H1 (cell line): ENCODE measurements around the gene LMNA. TPM values are rescaled to one million over a fixed set of nuclear protein-coding genes. Genes with fewer than 3 reads are reported as not detected.

Experiments
- BACH1 ChIP-seq: IDR thresholded peaks from 2 replicates; pipeline ENCODE4 v1.6.1; 2012; ENCODE audit warnings: low read length, improper control_type of control experiment
- BCL11A ChIP-seq, 2 experiments: IDR thresholded peaks; one replicate each; pipeline ENCODE4 v1.6.1; 2011; ENCODE audit warnings: low read depth in 2 of 2, low read length in 2 of 2, mild to moderate bottlenecking in 2 of 2
- CHD7 ChIP-seq: fragments of 300-600 bp; sonication (generic); IDR thresholded peaks from 2 replicates; pipeline ENCODE4 v1.7.1; 2012; ENCODE audit warnings: low read length, moderate library complexity, mild to moderate bottlenecking, inconsistent platforms; ENCODE audit not compliant: insufficient replicate concordance
- E2F6 ChIP-seq: IDR thresholded peaks from 2 replicates; pipeline ENCODE4 v1.6.1; 2012; ENCODE audit warnings: inconsistent platforms
- FOSL1 ChIP-seq: IDR thresholded peaks from 2 replicates; pipeline ENCODE4 v1.6.1; 2011; ENCODE audit warnings: mild to moderate bottlenecking, low read depth, low read length, moderate library complexity; ENCODE audit not compliant: insufficient read depth
- JUN ChIP-seq: IDR thresholded peaks from 2 replicates; pipeline ENCODE4 v1.6.1; 2011; ENCODE audit warnings: low read depth, mild to moderate bottlenecking, improper control_type of control experiment, low read length
- KDM5A ChIP-seq: fragments of 200-600 bp; IDR thresholded peaks from 2 replicates; pipeline ENCODE4 v1.7.1; 2012; ENCODE audit warnings: mild to moderate bottlenecking, low read length, inconsistent platforms, mixed read lengths
- MAX ChIP-seq: IDR thresholded peaks from 2 replicates; pipeline ENCODE4 v1.6.1; 2012; ENCODE audit warnings: inconsistent platforms
- RBBP5 ChIP-seq: IDR thresholded peaks from 2 replicates; pipeline ENCODE4 v1.7.1; 2012; ENCODE audit warnings: low read depth, mild to moderate bottlenecking, inconsistent platforms, low read length, moderate library complexity, borderline replicate concordance
- RFX5 ChIP-seq: IDR thresholded peaks from 2 replicates; pipeline ENCODE4 v1.6.1; 2011; ENCODE audit warnings: low read depth, low read length, improper control_type of control experiment, borderline replicate concordance
- SP4 ChIP-seq: IDR thresholded peaks from 2 replicates; pipeline ENCODE4 v1.6.1; 2012; ENCODE audit warnings: low read length, inconsistent platforms
- TBP ChIP-seq: IDR thresholded peaks from 2 replicates; pipeline ENCODE4 v1.6.1; 2011; ENCODE audit warnings: low read depth, low read length, improper control_type of control experiment
- polyA plus RNA-seq, 7 experiments: library from polyadenylated mRNA; depleted of rRNA in 3 of 7; stranded (reverse) in 5 of 7; unstranded in 2 of 7; fragments of >200 nt in 5 of 7; fragments of 200-250 nt in 2 of 7; gene quantifications; 1 replicate in 5 of 7; 2 replicates in 1 of 7; 4 replicates in 1 of 7; pipeline versions ENCODE4 v1.2.1 to v1.2.3, GENCODE V29; 2011 to 2013; ENCODE audit warnings: missing spikeins in 2 of 7, mixed read lengths in 2 of 7
- total RNA-seq: library from RNA; stranded (reverse); fragmentation: NEBNext Ultra II Directional; extraction: Animal tissue kit (Norgen Biotek cat#: 25700); gene quantifications from 2 replicates; pipeline ENCODE4 v1.2.1, GENCODE V29; 2021

LMNA gene
- total and polyA plus RNA-seq, 2 of the 8 experiments (the other 6 are each of a cell fraction or from before 2014, with no cell fraction given): 25.8 to 46.8 TPM

- TF ChIP-seq CHD7 (no peak), RFX5 (no peak), FOSL1 (no peak), BCL11A (IDR thresholded peaks at IDR 0.05; ENCODE audit: low read depth in 2 of 2, low read length in 2 of 2) (no peak), SP4 (no peak), E2F6 (no peak), RBBP5 (no peak), MAX (no peak), TBP (no peak), JUN (no peak), KDM5A (no peak), BACH1 (no peak)
These were observed 13.8 kb downstream of the LMNA start (continued) for GRCh38 chr1:156128308-156128653.
